Measurements from ENCODE around the gene CLEC19A.

CLEC19A gene

DNA sequence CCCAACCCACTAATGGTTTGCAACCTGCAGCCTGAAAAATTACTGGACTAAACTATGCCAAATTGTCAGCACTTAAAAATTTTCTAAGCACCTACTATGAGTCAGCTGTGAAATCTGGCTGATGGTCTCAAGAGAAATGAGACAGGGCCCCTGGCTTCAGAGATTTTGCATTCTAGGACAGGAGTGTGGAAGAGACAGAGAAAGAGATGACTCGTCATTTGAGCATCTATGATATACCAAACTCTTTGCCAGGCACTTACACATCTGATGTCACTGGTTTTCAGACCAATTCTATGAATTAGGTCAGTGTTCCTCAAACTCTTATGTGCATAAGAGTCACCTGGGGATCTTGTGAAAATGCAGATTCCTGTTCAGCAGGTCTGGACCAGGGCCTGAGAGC lies 44.4 kb downstream of the CLEC19A start:
- no peak for DNase-seq

DNA sequence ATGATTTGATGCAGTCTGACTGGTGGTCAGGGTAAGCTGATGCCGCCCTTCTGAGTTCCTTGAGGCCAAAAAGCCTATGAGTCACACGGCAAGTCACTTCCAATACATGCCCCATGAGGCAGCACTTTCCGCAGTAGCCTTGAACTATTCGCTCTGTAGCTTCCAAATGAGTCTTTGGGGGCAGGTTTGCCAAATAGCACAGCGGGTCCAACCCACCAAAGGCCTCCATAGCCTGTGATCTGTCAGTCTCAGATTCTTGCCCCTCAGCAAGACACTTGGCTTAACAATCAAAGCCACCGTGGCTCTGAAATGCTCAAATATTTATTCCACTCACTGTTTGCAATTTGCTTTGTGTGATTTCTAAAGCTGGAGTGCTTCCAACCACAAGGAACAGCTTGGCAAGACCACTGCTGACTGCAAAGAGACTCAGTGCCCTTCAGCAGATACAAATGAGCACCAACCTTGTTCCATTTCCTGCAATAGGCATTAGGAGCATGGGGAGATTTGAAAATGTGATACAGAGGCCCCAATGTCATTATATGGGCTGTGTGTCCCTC lies 45.4 kb downstream of the CLEC19A start:
- peak in 1 of 3 donors; percentile 12 for DNase-seq

DNA sequence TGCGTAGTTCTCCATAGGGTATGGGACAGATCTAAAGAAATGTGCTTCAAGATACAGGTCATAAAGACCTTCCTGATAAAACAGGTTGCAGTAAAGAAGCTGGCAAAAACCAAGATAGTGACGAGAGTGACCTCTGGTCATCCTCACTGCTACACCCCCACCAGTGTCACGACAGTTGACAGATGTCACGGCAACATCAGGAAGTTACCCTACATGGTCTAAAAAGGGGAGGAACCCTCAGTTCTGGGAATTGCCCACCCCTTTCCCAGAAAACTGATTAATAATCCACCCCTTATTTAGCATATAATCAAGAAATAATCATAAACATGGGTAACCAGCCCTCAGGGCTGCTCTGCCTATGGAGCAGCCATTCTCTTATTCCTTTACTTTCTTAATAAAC lies 46.3 kb downstream of the CLEC19A start:
- no peak for DNase-seq

DNA sequence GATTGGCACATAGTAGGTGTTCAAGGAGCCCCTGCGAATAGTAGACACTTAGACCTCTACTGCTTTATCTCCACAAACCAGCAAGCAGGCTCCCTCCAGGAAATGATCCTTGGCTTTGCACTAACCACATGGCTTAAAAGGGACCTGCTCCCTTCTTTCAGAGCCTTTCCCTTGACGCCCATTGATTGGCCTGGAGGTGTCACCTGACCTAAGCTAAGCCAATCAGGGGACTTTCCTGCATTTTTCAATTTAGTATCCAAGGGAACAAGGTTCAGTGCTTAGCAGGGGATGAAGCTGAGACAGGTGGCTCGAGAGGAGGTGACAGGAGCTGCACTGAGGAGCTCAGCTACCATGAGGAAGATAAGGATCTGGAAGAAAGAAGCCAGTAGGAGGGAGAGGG lies 52.8 kb downstream of the CLEC19A start:
- DNase-seq = peak in 1 of 3 donors; percentile 6

DNA sequence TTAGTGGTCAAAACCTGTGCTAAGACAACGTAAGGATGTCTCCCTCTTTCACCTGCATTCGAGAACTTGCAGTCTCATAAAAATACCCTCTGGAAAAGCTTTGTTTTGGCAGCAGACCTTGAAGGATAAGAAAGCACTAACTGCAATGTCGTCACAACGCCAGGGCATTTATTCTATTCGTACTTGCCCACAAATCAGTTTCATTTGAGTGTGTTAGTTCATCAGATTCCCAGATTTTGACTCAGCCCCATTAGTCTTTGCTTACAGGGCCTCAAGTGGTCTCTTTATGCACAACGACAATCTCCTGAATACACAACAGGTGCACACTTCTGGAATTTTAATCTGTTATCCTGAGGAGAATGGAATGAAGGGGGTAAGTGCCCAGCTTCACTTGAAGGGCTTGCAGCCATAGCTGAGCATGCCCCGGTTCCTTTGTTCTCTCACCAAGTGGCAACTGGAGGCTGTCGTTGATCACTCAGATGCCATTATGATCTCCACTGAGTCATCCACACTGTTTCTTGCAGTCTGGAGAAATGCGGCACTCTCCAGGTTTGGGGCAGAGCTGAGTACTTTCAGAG lies 58.8 kb downstream of the CLEC19A start:
- no peak for DNase-seq

DNA sequence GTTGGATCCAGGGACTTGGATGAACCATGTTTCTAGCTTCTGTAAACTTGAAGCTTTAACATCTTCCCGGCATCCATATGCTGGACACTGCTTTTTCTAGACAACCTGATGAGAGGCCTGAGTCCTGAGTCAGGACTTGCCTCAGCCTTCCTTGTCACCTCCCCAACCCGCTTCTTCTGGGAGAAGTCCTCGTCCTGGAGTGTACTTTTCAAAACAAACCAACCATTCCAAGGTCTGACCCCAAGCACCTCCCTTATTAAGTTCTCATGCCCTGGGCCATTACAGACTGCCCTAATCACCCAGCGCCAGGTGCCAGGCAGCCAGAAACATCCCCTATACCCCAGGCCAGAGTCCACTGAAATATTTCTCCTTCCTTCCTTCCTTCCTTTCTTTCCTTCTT lies 59.4 kb downstream of the CLEC19A start:
- no peak for DNase-seq

DNA sequence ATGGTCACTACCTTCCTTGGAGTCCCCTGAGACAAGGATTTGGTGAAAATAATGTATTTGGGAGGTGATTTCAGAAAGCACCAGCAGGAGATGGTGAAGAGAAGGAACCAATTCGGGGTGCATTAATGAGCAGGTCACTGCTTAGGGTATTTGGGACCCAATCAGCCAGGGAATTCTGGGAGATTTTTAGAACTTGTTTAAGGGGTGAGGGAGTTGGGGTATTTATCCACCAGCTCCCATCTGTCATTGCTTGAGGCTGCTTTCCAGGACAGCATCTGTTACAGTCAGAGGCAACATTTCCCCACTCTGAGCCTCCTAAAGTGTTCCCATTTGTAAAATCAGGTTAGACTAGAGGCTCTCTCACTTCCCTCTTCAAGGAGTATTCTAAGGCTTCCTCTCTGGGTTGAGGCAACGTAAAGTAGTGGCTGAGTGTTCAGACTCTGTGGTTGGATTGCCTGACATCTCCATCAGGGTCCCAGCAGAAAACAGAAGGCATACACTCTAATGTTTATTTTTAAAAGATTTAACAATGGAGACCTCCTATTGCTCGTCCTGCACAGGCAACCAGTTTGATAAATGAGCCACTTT lies 60.9 kb downstream of the CLEC19A start:
- DNase-seq = peak in 1 of 3 donors; percentile 13

DNA sequence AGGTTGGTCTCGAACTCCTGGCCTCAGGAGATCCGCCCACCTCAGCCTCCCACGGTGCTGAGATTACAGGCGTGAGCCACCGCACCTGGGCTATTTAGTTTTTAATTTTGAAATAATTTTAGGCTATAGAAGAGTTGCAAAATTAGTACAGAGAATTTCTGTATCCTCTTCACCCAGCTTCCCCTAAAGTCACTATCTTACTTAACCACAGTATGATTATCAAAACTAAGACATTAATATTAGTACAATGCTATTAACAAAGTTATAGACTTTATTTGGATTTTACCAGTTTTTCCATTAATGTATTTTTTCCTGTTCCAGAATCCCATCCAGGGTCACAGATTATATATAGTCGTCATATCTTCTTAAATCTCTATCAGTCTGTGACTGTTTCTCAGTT lies 62.6 kb downstream of the CLEC19A start:
- DNase-seq = no peak

DNA sequence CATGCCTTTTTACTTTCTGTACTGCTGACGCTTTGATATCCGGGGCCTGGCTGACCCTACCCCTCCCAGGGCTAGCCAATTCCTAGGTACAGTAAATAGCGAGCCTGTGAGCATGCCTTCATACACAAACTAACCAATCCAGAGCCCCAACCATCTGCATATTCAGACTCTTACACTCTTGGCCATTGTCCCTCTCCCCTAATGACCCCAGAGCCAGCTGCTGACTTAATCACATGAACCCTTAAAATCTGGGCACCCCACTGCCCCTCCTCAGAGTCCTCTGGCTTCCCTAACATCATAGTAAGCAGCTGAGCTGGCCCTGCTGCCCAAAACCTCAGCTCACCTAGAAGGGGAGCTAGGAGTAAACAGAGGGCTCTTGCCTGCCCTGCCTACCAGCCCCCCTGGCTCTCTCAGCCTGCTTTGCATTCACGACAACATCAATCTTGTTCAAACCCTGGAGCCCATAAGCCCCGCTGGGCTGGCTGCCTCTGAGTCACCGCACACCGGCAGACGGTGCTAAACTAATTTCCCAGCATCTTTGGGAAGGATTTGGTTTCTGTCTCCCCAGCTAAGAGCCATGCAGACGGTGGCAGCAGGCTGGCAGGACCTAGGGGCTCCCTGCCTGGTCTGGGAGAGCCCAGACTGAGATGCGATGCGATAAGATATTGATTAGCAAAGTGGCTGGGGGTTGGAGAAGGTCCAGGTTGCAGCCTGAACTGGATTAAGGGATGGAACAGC lies 63.2 kb downstream of the CLEC19A start:
- DNase-seq = peak in 1 of 3 donors; percentile 53

DNA sequence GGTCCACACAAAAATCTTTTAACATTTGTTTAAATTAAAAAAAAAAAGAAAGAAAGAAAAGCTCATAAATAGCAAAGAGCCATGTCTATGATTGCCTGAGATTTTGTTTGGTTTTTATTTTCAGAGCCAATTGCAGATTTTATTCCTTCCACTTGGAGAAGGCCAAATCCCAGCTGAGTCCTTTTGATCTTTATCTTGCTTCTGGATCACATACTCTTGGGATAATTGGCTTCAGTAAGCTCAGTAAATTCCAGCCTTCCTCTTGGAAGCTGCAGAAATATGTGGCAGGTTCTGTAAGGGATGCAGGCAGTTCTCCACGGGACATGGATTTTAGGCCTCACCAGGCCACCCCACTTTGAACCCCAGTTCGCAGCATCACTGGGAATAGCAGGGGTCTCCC lies 68.8 kb downstream of the CLEC19A start:
- no peak for DNase-seq

DNA sequence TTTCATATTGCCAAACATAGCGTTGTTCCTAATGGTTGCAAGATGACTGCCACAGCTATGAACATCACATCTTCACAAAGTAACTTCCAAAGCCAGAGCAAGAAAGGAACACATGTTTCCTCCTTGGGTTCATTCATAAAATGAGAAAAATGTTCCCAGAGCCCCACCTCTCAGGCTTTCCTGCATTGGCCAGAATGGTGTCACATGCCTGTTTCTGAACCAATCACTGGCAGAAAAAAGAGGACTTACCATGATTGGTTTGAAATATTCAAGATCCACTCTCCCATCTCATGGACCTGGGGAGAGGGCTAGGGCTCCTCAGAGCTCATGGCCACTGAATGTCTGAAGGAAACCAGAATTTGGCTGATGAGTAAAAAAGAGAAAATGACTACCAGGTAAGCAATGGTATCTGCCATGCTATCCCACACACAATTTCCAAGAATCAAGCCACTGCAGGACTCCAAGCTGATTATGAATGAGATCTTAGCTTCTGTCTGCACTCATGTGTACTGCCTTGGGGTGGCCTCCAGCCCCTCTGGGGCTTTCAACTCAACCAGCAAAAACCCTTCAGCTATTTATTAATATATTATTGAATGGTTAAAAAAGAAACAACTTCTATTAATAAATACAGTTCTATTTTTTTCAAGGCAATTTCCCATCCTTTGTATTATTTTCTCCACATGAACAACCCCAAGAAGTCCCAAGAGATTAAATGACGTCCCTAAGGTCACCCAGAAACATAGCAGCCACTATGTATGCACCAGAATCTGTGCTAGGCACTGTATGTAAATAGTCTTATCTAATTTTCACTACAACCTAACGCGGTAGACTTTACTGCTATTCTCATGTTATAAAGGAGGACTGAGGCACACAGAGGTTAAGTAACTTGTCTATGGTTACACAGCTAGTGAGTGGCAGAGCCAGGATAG lies 70.8 kb downstream of the CLEC19A start:
- no peak for DNase-seq

DNA sequence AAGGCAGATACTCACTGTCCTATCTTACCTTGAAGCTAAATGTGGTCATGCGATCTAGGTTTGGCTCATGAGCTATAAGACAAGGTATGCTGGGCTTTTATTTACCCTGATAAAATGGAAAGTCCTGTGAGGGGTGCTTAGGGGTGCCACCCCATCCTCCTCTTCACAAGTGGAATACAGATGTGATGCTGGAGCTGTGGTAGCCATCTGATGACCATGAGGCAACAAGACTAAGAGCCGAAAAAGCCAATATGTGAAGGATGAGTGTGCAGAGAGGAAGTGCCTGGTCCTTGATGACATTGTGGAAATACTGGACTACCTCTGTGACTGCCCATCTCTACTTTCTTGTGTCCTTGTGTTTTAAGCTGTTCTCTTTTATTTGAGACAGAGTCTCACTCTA lies 74.0 kb downstream of the CLEC19A start:
- DNase-seq = no peak

All from suppressor macrophage treated with lipopolysaccharide for 1 hour (primary cell).